Left lung (tissue), 10 donors: ENCODE results near the gene FBRSL1. TPM values are rescaled to one million over a fixed set of nuclear protein-coding genes. Genes with fewer than 3 reads are reported as not detected.

Source experiments
- ATAC-seq: fragments of 200-7000 bp; cut with Tn5 transposase; one replicate; pipeline ENCODE4 v1.9.1; 2020; ENCODE audit warnings: moderate library complexity
- DNase-seq, 4 donors: peaks; one replicate each; pipeline ENCODE4 v3.0.0-alpha.2; 2013 to 2020
- H3K27ac ChIP-seq, 2 donors: fragments of 200-600 bp; sonication (generic) in 1 of 2; one replicate each; pipeline versions ENCODE4 v1.5.0 to v1.8.0; 2020 to 2021
- H3K27me3 ChIP-seq, 2 donors: fragments of 200-600 bp; sonication (generic) in 1 of 2; one replicate each; pipeline versions ENCODE4 v1.5.0 to v1.8.0; 2020 to 2021
- H3K36me3 ChIP-seq, 2 donors: fragments of 200-600 bp; sonication (generic) in 1 of 2; one replicate each; pipeline versions ENCODE4 v1.5.0 to v1.8.0; 2020 to 2021
- H3K4me1 ChIP-seq, 2 donors: fragments of 200-600 bp; one replicate each; pipeline ENCODE4 v1.8.0; 2021
- H3K4me3 ChIP-seq, 2 donors: fragments of 200-600 bp; sonication (generic) in 1 of 2; one replicate each; pipeline versions ENCODE4 v1.5.0 to v1.8.0; 2020 to 2021; ENCODE audit warnings: mild to moderate bottlenecking in 1 of 2
- H3K9me3 ChIP-seq, 2 donors: fragments of 200-600 bp; sonication (generic) in 1 of 2; one replicate each; pipeline versions ENCODE4 v1.5.0 to v1.8.0; 2020 to 2021
- intact Hi-C, 2 donors: fragments of 100-400 bp; cut with DNase I; formaldehyde crosslinking; loops; one replicate each; pipeline versions ENCODE4 v1.11.2 to v1.14.2; 2022
- polyA plus RNA-seq, 6 donors: library from polyadenylated mRNA; unstranded; fragments of 120-200 nt; gene quantifications; one replicate each; pipeline ENCODE4 v1.2.1, GENCODE V29; 2013; ENCODE audit not compliant: insufficient read length in 6 of 6
- total RNA-seq, 2 donors: library from RNA; stranded (reverse); fragmentation: NEBNext Ultra II Directional; extraction: Animal tissue kit (Norgen Biotek cat#: 25700); gene quantifications; one replicate each; pipeline ENCODE4 v1.2.1, GENCODE V29; 2021
- TF ChIP-seq, protein P1 (sequence below), 2 donors: fragments of 200-600 bp; sonication (generic) in 1 of 2; IDR thresholded peaks; one replicate each; pipeline versions ENCODE4 v1.5.0 to v1.8.0; 2021; ENCODE audit warnings: antibody characterized with exemption in 2 of 2
- donor health status: DM: no; HTN: yes; CAD: no.
- donor health status: DM: no; HTN: no; CAD: no.

Gene FBRSL1
- total and polyA plus RNA-seq, 8 donors, result 44.7 to 113 (median 83.9) TPM

- Histone ChIP-seq H3K4me3 (no peak overlapping the region), H3K36me3 (no peaks in the 10 kb centered on the region), H3K27me3 (no peaks in the 10 kb centered on the region), H3K9me3 (peaks cover 0 to 11% of the 10 kb centered on the region in 2 donors), H3K4me1 (peaks cover 0 to 13% of the 10 kb centered on the region in 2 donors), H3K27ac (no peak overlapping the region)
- DNase-seq (no peak), ATAC-seq (no peak)
- intact Hi-C loops, result no loop called here
- TF ChIP-seq, protein P1, sequence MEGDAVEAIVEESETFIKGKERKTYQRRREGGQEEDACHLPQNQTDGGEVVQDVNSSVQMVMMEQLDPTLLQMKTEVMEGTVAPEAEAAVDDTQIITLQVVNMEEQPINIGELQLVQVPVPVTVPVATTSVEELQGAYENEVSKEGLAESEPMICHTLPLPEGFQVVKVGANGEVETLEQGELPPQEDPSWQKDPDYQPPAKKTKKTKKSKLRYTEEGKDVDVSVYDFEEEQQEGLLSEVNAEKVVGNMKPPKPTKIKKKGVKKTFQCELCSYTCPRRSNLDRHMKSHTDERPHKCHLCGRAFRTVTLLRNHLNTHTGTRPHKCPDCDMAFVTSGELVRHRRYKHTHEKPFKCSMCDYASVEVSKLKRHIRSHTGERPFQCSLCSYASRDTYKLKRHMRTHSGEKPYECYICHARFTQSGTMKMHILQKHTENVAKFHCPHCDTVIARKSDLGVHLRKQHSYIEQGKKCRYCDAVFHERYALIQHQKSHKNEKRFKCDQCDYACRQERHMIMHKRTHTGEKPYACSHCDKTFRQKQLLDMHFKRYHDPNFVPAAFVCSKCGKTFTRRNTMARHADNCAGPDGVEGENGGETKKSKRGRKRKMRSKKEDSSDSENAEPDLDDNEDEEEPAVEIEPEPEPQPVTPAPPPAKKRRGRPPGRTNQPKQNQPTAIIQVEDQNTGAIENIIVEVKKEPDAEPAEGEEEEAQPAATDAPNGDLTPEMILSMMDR (IDR thresholded peaks at IDR 0.05), result no peak
Measured at GRCh38 chr12:132516095-132517012, 26.4 kb downstream of the FBRSL1 start.

- H3K4me1 ChIP-seq, result peaks cover 0 to 19% of the 10 kb centered on the region in 2 donors
- H3K27ac ChIP-seq, result no peak overlapping the region
- H3K4me3 ChIP-seq, result no peak overlapping the region
- H3K9me3 ChIP-seq, result peaks cover 0 to 11% of the 10 kb centered on the region in 2 donors
- TF ChIP-seq, protein P1 (IDR thresholded peaks at IDR 0.05), result no peak
- H3K27me3 ChIP-seq, result no peaks in the 10 kb centered on the region
- peak; percentile 61 for ATAC-seq
- intact Hi-C loops, result no loop called here
- H3K36me3 ChIP-seq, result no peaks in the 10 kb centered on the region
- DNase-seq, result peak in 1 of 4 donors; percentile 58
Measured at GRCh38 chr12:132517013-132517739, 27.2 kb downstream of the FBRSL1 start.

DNA sequence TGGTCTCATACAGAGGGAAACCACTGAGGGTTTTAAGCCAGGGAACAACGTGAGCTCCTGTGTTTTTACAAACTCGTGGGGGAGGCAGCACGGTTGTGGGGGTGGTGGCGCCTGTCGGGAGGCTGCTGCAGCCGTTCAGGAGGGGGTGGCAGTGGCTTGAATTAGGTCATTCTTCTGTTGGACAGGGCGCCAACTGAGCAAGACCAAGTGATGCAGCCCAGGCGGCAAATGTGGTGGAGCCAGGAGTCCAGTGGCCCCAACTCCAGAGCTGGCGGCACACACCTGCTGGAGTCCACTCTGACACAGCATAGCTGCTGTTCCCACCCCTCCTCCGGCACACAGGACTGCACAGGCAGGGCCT lies 27.8 kb downstream of the FBRSL1 start:
- Histone ChIP-seq H3K27me3 (no peaks in the 10 kb centered on the region), H3K9me3 (peaks cover 0 to 11% of the 10 kb centered on the region in 2 donors), H3K27ac (no peak overlapping the region), H3K4me3 (no peak overlapping the region), H3K36me3 (no peaks in the 10 kb centered on the region), H3K4me1 (peaks cover 0 to 20% of the 10 kb centered on the region in 2 donors)
- no peak for ATAC-seq
- intact Hi-C loops, result no loop called here
- TF ChIP-seq, protein P1 (IDR thresholded peaks at IDR 0.05), result no peak
- DNase-seq, result no peak

- DNase-seq, result no peak
- intact Hi-C loops, result no loop called here
- Histone ChIP-seq H3K9me3 (peaks cover 0 to 11% of the 10 kb centered on the region in 2 donors), H3K4me3 (no peak overlapping the region), H3K27ac (no peak overlapping the region), H3K4me1 (peaks cover 0 to 24% of the 10 kb centered on the region in 2 donors), H3K36me3 (no peaks in the 10 kb centered on the region), H3K27me3 (no peaks in the 10 kb centered on the region)
- ATAC-seq, result no peak
- TF ChIP-seq, protein P1 (IDR thresholded peaks at IDR 0.05), result no peak
Measured at GRCh38 chr12:132518354-132518992, 28.5 kb downstream of the FBRSL1 start.
